Activated B cell treated with CpG ODN at 0.5 μM for 24 hours (primary cell): ENCODE results near the gene RBM34. TPM values are rescaled to one million over a fixed set of nuclear protein-coding genes. Genes with fewer than 3 reads are reported as not detected.
A peak's percentile ranks its signal among the peaks of the same experiment; 100 is the strongest.
"Not testable (repeated sequence)": the region's sequence is repeated elsewhere in the genome, so short reads cannot be mapped to it uniquely, and the experiment has no call there.

ENCODE experiments used
- ATAC-seq: fragments of 200-7000 bp; cut with Tn5 transposase; one replicate; pipeline ENCODE4 v1.10.0; 2021; ENCODE audit warnings: low read depth, mild to moderate bottlenecking, moderate library complexity
- CTCF ChIA-PET: fragments of 350-600 bp; sonication (Branson Sonifier 250); formaldehyde crosslinking; loops from one replicate; lab custom pipeline; 2021; ENCODE audit warnings: antibody characterized with exemption; lab: Charles Lee
- POLR2A ChIA-PET: fragments of 350-600 bp; sonication (Branson Sonifier 250); formaldehyde crosslinking; loops from one replicate; lab custom pipeline; 2021; ENCODE audit warnings: antibody characterized with exemption; lab: Charles Lee
- DNase-seq: peaks from one replicate; pipeline ENCODE4 v3.0.0; 2022
- H3K27ac Mint-ChIP-seq: one replicate; pipeline ENCODE4 v1.8.0; 2020; ENCODE audit warnings: mixed read lengths
- H3K27me3 Mint-ChIP-seq: one replicate; pipeline ENCODE4 v1.8.0; 2021; ENCODE audit warnings: mixed read lengths
- H3K36me3 Mint-ChIP-seq: one replicate; pipeline ENCODE4 v1.8.0; 2021; ENCODE audit warnings: low read depth, mixed read lengths
- H3K4me1 Mint-ChIP-seq: one replicate; pipeline ENCODE4 v1.8.0; 2021; ENCODE audit warnings: mixed read lengths
- H3K4me3 Mint-ChIP-seq: one replicate; pipeline ENCODE4 v1.8.0; 2020; ENCODE audit warnings: mild to moderate bottlenecking, mixed read lengths
- H3K9me3 Mint-ChIP-seq: one replicate; pipeline ENCODE4 v1.8.0; 2020; ENCODE audit warnings: mixed read lengths
- intact Hi-C: fragments of 100-400 bp; cut with micrococcal nuclease; formaldehyde crosslinking; loops from one replicate; pipeline ENCODE4 v1.15.1; 2024
- total RNA-seq: library from RNA; stranded (reverse); gene quantifications from 2 replicates; pipeline ENCODE4 v1.2.3, GENCODE V29; 2022
- TF ChIP-seq, protein P1 (sequence below): fragments of 200-600 bp; IDR thresholded peaks from one replicate; pipeline ENCODE4 v1.8.0; 2022; ENCODE audit warnings: antibody characterized with exemption, mild to moderate bottlenecking

RBM34 gene
- total RNA-seq, 1 donor from 2014 or later, result 128 TPM

DNA sequence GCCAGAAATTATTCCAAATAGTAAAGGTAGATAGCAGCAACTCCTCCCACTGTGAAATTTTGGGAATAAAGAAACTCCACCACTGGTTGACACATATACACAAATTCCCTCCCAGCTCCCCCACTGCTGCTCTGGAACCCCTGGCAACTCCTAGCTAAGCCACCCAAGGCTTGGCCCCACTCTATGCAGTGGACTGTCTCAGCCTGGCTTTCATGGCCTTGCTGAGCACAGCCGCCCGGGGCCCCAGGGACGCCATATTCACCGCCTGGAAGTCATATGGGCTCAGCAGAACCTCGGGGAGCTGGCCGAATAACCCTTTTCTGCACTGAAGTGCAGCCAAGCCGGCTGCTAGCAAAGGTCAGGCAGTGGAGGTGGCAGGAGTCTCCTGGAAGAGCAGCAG is 15.4 kb upstream of the RBM34 start:
- TF ChIP-seq, protein P1, sequence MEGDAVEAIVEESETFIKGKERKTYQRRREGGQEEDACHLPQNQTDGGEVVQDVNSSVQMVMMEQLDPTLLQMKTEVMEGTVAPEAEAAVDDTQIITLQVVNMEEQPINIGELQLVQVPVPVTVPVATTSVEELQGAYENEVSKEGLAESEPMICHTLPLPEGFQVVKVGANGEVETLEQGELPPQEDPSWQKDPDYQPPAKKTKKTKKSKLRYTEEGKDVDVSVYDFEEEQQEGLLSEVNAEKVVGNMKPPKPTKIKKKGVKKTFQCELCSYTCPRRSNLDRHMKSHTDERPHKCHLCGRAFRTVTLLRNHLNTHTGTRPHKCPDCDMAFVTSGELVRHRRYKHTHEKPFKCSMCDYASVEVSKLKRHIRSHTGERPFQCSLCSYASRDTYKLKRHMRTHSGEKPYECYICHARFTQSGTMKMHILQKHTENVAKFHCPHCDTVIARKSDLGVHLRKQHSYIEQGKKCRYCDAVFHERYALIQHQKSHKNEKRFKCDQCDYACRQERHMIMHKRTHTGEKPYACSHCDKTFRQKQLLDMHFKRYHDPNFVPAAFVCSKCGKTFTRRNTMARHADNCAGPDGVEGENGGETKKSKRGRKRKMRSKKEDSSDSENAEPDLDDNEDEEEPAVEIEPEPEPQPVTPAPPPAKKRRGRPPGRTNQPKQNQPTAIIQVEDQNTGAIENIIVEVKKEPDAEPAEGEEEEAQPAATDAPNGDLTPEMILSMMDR, result no peak
- Mint-ChIP-seq H3K4me1 (no peaks in the 10 kb centered on the region), H3K27ac (no peak overlapping the region), H3K4me3 (no peak overlapping the region), H3K9me3 (no peaks in the 10 kb centered on the region), H3K27me3 (no peaks in the 10 kb centered on the region), H3K36me3 (peaks cover 75% of the 10 kb centered on the region)
- ChIA-PET CTCF (no interaction called here), POLR2A (interaction anchor here (0.7 to 0.8 kb wide), 2 partner anchors 15 to 481 kb away, joined by 3 to 4 read pairs; partner anchors contain the start of gene RBM34)
- intact Hi-C loops, result no loop called here
- DNase-seq, result no peak
- no peak for ATAC-seq

DNA sequence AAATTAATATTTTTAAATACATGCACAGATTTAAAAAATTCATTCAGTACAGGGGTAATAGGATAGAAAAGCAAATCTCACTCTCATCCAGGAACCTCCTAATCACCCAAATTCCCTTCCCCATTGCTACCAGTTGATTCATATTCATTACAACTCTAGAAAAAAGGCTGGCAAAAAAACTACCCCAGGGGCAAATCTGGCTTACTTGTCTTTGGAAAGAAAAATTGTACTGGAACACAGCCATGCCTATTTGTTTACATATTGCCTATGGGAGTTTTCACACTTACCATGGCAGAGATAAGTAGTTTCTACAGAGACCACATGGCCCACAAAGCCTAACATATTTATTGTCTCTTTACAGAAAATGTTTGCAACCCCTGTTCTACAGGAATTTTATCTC is 8.9 kb upstream of the RBM34 start:
- DNase-seq (no peak), ATAC-seq (no peak)
- intact Hi-C loops, result loop anchor here (10.0 kb wide), 1 partner anchor 65 kb away; no protein-coding TSS in a partner anchor
- Mint-ChIP-seq H3K4me1 (no peaks in the 10 kb centered on the region), H3K27me3 (no peaks in the 10 kb centered on the region), H3K36me3 (peaks cover 65% of the 10 kb centered on the region), H3K4me3 (no peak overlapping the region), H3K27ac (no peak overlapping the region), H3K9me3 (no peaks in the 10 kb centered on the region)
- TF ChIP-seq, protein P1, result no peak
- CTCF ChIA-PET, result no interaction called here
- POLR2A ChIA-PET, result no interaction called here

DNA sequence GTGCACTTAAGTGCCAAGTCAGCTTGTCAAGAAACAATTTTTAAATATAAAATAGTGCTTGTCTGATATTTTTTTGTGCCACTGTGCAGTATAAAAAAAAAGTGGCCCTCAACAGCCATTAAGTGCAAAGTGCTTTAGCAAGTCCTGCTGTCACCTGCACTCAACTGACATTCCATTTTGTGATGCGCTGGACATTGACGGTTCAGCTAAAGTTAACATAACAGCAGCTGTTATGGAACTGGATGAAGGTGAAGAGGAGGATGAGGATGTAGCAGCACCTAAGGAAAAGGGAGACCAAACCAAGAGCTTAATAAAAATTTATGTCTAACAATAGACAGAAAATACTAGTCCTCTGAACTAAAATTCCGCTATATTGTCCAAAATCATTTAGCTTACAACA is 7.3 kb upstream of the RBM34 start:
- intact Hi-C loops, result loop anchor here (10.0 kb wide), 1 partner anchor 64 kb away; no protein-coding TSS in a partner anchor
- CTCF ChIA-PET, result no interaction called here
- POLR2A ChIA-PET, result interaction anchor here (0.9 kb wide), 1 partner anchor 23 kb away, joined by 4 read pairs; no protein-coding TSS in a partner anchor

DNA sequence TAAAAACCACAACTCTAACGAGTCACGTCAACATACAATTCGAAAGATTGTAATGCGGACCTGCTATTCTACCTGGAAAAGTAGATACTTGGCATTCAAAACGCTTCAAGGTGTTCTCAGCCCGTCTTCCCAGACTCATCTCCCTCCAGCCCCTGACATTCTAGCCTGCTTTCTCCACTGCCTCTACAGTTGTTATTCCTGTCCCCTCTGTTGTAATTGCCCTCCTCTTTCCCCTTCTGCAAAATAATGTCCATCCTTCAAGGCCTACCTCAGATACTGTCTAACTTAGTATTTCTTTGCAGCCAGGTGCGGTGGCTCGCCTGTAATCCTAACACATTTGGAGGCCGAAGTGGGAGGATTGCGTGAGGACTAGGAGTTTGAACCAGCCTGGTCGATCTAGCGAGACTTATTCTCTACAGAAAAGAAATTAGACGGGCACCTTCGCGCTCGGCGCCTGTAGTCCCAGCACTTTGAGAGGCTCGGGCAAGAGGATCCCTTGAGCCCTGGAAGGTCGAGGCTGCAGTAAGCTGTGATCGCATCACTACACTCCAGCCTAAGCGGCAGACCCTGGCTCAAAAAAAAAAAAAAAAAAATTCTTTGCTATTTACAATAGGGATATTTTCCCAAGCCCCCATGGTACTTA is 756 bp upstream of the RBM34 start:
- ChIA-PET CTCF (interaction anchor here (1.2 to 1.4 kb wide), 2 partner anchors 254 to 255 kb away, joined by 3 to 7 read pairs; no protein-coding TSS in a partner anchor), POLR2A (interaction anchor here (0.5 to 1.8 kb wide), 20 partner anchors 13 to 789 kb away, joined by 3 to 24 read pairs (median 4); partner anchors contain the start of genes ARID4B, B3GALNT2, COA6 and GGPS1)
- TF ChIP-seq, protein P1, result no peak
- Mint-ChIP-seq H3K4me1 (peaks cover 21% of the 10 kb centered on the region), H3K9me3 (peaks cover 2% of the 10 kb centered on the region), H3K36me3 (peaks cover 22% of the 10 kb centered on the region), H3K4me3 (peak overlapping the region; percentile 96), H3K27me3 (no peaks in the 10 kb centered on the region), H3K27ac (peak overlapping the region; percentile 99)
- intact Hi-C loops, result loop anchor here (1.0 to 10.0 kb wide), 8 partner anchors 34 to 790 kb away; partner anchors contain the start of genes ARID4B, B3GALNT2, COA6 and GGPS1
- DNase-seq, result no peak
- no peak for ATAC-seq

More for the DNA sequence above, 7.3 kb upstream of the RBM34 start:
- peaks cover 2% of the 10 kb centered on the region for H3K9me3 Mint-ChIP-seq
- H3K27ac Mint-ChIP-seq, result no peak overlapping the region
- no peak overlapping the region for H3K4me3 Mint-ChIP-seq
- H3K27me3 Mint-ChIP-seq, result no peaks in the 10 kb centered on the region
- no peaks in the 10 kb centered on the region for H3K4me1 Mint-ChIP-seq
- TF ChIP-seq, protein P1, result no peak
- ATAC-seq, result no peak
- DNase-seq, result no peak
- peaks cover 50% of the 10 kb centered on the region for H3K36me3 Mint-ChIP-seq

DNA sequence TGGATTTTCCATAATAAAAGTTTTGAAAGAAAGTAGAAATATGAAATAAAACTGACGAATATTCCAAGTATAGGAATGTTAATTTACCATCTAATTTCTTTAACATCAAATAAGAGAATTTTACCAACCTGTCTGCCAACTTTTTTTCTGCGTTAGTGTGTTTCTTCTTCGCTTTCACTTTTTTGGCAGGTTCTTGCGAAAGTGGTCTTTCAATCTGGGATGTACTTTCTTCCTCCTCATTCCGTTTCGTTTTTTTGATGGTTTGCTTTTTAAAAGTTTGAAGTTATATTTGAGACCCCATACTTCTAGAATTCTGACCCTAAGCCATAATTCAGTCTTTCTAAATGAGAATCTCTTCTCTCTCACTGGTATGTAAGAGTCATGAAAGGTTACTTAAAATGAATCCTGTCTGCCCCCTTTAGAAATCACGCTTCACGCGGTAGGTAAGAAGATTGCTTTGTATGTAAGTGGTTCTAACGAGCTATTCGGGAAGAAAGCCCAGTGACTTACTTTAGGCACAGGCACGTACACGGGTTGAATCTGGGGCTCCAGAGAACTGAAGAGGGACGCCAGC is 580 bp downstream of the RBM34 start:
- Mint-ChIP-seq H3K27ac (peak overlapping the region; percentile 99), H3K27me3 (no peaks in the 10 kb centered on the region), H3K9me3 (peaks cover 2% of the 10 kb centered on the region), H3K4me3 (peak overlapping the region; percentile 96), H3K4me1 (peaks cover 21% of the 10 kb centered on the region), H3K36me3 (peaks cover 21% of the 10 kb centered on the region)
- no peak for DNase-seq
- intact Hi-C loops, result loop anchor here (2.0 to 10.0 kb wide), 4 partner anchors 56 to 788 kb away; partner anchors contain the start of genes COA6, TARBP1 and TBCE
- TF ChIP-seq, protein P1, result no peak
- ChIA-PET CTCF (interaction anchor here (0.6 to 1.4 kb wide), 2 partner anchors 28 to 256 kb away, joined by 3 to 7 read pairs; no protein-coding TSS in a partner anchor), POLR2A (interaction anchor here (0.6 to 1.8 kb wide), 26 partner anchors 11 to 787 kb away, joined by 3 to 24 read pairs (median 4); partner anchors contain the start of genes ARID4B, B3GALNT2, COA6 and GGPS1)
- peak; percentile 67 for ATAC-seq

DNA sequence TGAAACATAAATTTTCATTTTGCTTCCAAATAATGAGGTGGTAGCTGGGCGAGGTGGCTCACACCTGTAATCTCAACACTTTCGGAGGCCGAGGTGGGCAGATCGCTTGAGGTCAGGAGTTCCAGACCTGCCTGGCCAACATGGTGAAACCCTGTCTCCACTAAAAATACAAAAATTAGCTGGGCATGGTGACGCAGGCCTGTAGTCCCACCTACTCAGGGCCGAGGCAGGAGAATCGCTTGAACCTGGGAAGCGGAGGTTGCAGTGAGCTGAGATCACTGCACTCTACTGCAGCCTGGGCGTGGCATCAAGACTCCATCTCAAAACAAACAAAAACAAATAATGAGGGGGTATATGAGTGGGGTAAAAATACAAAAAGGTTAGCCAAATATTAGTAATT is 1.1 kb downstream of the RBM34 start:
- H3K4me1 Mint-ChIP-seq, result peaks cover 21% of the 10 kb centered on the region
- CTCF ChIA-PET, result not testable (repeated sequence)

More for the DNA sequence above, 1.1 kb downstream of the RBM34 start:
- intact Hi-C loops, result loop anchor here (2.0 to 10.0 kb wide), 4 partner anchors 55 to 788 kb away; partner anchors contain the start of genes COA6, TARBP1 and TBCE
- not testable (repeated sequence) for H3K9me3 Mint-ChIP-seq, H3K27me3 Mint-ChIP-seq, ATAC-seq, DNase-seq
- peaks cover 23% of the 10 kb centered on the region for H3K36me3 Mint-ChIP-seq
- peak overlapping the region; percentile 96 for H3K4me3 Mint-ChIP-seq
- peak overlapping the region; percentile 99 for H3K27ac Mint-ChIP-seq
- POLR2A ChIA-PET, result interaction anchor here (0.7 to 1.8 kb wide), 4 partner anchors 17 to 549 kb away, joined by 3 to 11 read pairs (median 5); partner anchors contain the start of genes ARID4B, GGPS1 and IRF2BP2
